Measurements from ENCODE around the gene TBX10.
"Not testable (repeated sequence)": the region's sequence is repeated elsewhere in the genome, so short reads cannot be mapped to it uniquely, and the experiment has no call there.

The TBX10 gene

GRCh38 chr11:67596753-67597300 lies 42.7 kb downstream of the TBX10 start:
- no peak for FAIRE-seq

GRCh38 chr11:67594480-67594879 lies 45.1 kb downstream of the TBX10 start:
- DNase-seq (ENCODE audit: insufficient read length, low spot score) (no peak), FAIRE-seq (no peak)
- no peak for TF ChIP-seq CTCF (IDR thresholded peaks at IDR 0.05; ENCODE audit: insufficient read depth, missing control alignments)

More at GRCh38 chr11:67596753-67597300, 42.7 kb downstream of the TBX10 start:
- no peak for DNase-seq (ENCODE audit: insufficient read length, low spot score)
- no peak for TF ChIP-seq CTCF (IDR thresholded peaks at IDR 0.05; ENCODE audit: insufficient read depth, missing control alignments)

- TF ChIP-seq CTCF (IDR thresholded peaks at IDR 0.05; ENCODE audit: insufficient read depth, missing control alignments) = no peak
- DNase-seq (ENCODE audit: insufficient read length, low spot score) = no peak
- FAIRE-seq = no peak
Measured at GRCh38 chr11:67593565-67593905, 46.0 kb downstream of the TBX10 start.

- TF ChIP-seq CTCF (IDR thresholded peaks at IDR 0.05; ENCODE audit: insufficient read depth, missing control alignments) = no peak
- DNase-seq (ENCODE audit: insufficient read length, low spot score) (no peak), FAIRE-seq (no peak)
Measured at GRCh38 chr11:67592880-67593564, 46.5 kb downstream of the TBX10 start.

GRCh38 chr11:67588899-67589415 lies 50.6 kb downstream of the TBX10 start:
- not testable (repeated sequence) for DNase-seq (ENCODE audit: insufficient read length, low spot score); FAIRE-seq

- TF ChIP-seq CTCF (IDR thresholded peaks at IDR 0.05; ENCODE audit: insufficient read depth, missing control alignments) = no peak
- FAIRE-seq = no peak
- no peak for DNase-seq (ENCODE audit: insufficient read length, low spot score)
Measured at GRCh38 chr11:67588136-67588503, 51.4 kb downstream of the TBX10 start.

GRCh38 chr11:67586568-67587250 lies 52.9 kb downstream of the TBX10 start:
- no peak for FAIRE-seq
- TF ChIP-seq CTCF (IDR thresholded peaks at IDR 0.05; ENCODE audit: insufficient read depth, missing control alignments) = no peak
- DNase-seq (ENCODE audit: insufficient read length, low spot score) = no peak
